C4-2B (cell line): ENCODE results near the gene B9D1.

ENCODE experiments used
- CTCF ChIP-seq: fragments of 450-650 bp; conservative IDR thresholded peaks from 2 replicates; pipeline ENCODE4 v1.5.1; 2017; ENCODE audit warnings: mild to moderate bottlenecking
- ZFX ChIP-seq: fragments of 450-650 bp; IDR thresholded peaks from 2 replicates; pipeline ENCODE4 v1.6.1; 2017

- TF ChIP-seq CTCF: no peak
- TF ChIP-seq ZFX: no peak
These were observed 45.0 kb downstream of the B9D1 start for GRCh38 chr17:19317359-19318095.
